Activated CD4-positive, alpha-beta memory T cell treated with anti-CD3 and anti-CD28 coated beads, Interleukin-2, amount 10 ng/mL, durations not matched to agents 7 days and 5 days (primary cell): ENCODE data around the gene UBE3A. TPM values are rescaled to one million over a fixed set of nuclear protein-coding genes. Genes with fewer than 3 reads are reported as not detected.

Experiments used
- CTCF ChIA-PET: fragments of 350-600 bp; sonication (Branson Sonifier 250); formaldehyde crosslinking; loops from one replicate; lab custom pipeline; 2021; ENCODE audit warnings: antibody characterized with exemption, inconsistent platforms; lab: Charles Lee
- POLR2A ChIA-PET: fragments of 350-600 bp; sonication (Branson Sonifier 250); formaldehyde crosslinking; loops from one replicate; lab custom pipeline; 2021; ENCODE audit warnings: antibody characterized with exemption; lab: Charles Lee
- DNase-seq: peaks from one replicate; pipeline ENCODE4 v3.0.0-alpha.2; 2020
- H3K27ac Mint-ChIP-seq: one replicate; pipeline ENCODE4 v1.8.0; 2021; ENCODE audit warnings: mild to moderate bottlenecking, mixed read lengths
- H3K27me3 Mint-ChIP-seq: one replicate; pipeline ENCODE4 v1.8.0; 2021; ENCODE audit warnings: mixed read lengths
- H3K36me3 Mint-ChIP-seq: one replicate; pipeline ENCODE4 v1.8.0; 2021; ENCODE audit warnings: low read depth, mixed read lengths
- H3K4me1 Mint-ChIP-seq: one replicate; pipeline ENCODE4 v1.8.0; 2021; ENCODE audit warnings: mixed read lengths
- H3K4me3 Mint-ChIP-seq: one replicate; pipeline ENCODE4 v1.8.0; 2021; ENCODE audit warnings: mild to moderate bottlenecking, mixed read lengths
- H3K9me3 Mint-ChIP-seq: one replicate; pipeline ENCODE4 v1.8.0; 2021; ENCODE audit warnings: mixed read lengths
- total RNA-seq, 2 experiments: library from RNA; stranded (reverse); gene quantifications; one replicate each; pipeline ENCODE4 v1.2.3, GENCODE V29; 2021

Gene UBE3A
- total RNA-seq, 2 experiments from 2014 or later, result 74.9 to 82.2 TPM

DNA sequence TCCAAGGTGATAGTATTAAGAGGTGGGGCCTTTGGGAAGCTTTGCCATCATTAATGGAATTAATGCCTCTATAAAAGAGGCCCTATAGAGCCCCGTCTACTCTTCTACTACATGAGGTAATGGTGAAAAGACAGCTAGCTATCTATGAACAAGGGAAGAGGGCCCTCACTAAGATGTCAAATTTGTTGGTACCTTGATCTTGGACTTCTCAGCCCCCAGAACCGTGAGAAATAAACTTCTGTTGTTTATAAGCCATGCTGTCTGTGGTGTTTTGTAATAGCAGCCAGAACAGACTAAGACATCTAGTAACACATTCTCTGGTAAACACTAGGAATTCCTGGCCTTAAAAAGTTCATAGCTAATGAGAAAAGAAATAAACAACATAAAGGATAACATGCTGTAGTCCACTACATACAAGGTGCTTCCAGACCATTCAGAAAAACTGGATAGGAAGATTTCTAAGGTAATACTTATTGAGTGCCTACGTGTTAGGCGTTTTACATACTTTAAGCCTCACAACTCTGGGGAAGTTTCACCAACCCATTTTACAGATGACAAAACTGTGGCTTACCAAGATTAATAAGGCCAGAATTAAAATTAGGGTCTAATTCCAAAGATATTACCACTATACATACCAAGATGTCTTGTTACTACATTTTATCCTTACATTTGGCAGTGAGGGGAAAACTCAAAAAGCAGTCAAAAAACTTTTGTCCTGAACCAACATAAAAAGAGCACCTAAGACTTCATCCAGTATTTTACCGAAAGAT lies 3.2 kb downstream of the UBE3A start:
- no peak overlapping the region for H3K27ac Mint-ChIP-seq
- DNase-seq, result no peak
- CTCF ChIA-PET, result interaction anchor here (0.6 to 0.9 kb wide), 2 partner anchors 73 to 77 kb away, joined by 3 read pairs; no protein-coding TSS in a partner anchor
- peaks cover 37% of the 10 kb centered on the region for H3K4me1 Mint-ChIP-seq
- H3K36me3 Mint-ChIP-seq, result peaks cover 27% of the 10 kb centered on the region
- no peak overlapping the region for H3K4me3 Mint-ChIP-seq
- no peaks in the 10 kb centered on the region for H3K9me3 Mint-ChIP-seq
- POLR2A ChIA-PET, result no interaction called here
- no peaks in the 10 kb centered on the region for H3K27me3 Mint-ChIP-seq

DNA sequence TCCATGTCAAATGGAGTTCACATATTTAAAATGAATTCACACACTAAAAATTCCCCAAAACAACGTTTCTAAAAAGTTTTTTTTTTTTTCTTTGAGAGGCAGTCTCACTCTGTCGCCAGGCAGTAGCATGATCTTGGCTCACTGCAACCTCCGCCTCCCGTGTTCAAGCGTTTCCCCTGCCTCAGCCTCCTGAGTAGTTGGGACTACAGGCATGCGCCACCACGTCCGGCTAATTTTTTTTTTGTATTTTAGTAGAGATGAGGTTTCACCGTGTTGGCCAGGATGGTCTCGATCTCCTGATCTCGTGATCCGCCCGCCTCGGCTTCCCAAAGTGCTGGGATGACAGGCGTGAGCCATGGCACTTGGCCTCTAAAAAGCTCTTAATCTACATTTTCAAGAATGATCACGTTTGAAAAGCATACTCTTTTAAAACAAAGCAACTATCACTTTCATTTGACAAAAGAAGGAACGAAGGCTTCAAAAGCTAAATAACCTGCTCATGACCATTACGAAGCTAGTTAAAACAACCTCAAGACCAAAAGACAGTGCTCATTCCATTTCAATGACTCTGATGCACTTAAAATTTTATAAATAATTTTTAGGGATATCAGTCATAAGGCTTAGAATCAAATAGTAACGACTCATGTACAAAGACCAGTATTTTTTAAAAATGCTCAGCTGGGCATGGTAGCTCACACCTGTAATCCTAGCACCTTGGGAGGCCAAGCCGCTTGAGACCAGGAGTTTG lies 5.5 kb downstream of the UBE3A start:
- Mint-ChIP-seq H3K4me3 (no peak overlapping the region), H3K9me3 (no peaks in the 10 kb centered on the region), H3K4me1 (peaks cover 32% of the 10 kb centered on the region), H3K36me3 (peaks cover 30% of the 10 kb centered on the region), H3K27ac (no peak overlapping the region), H3K27me3 (no peaks in the 10 kb centered on the region)
- ChIA-PET POLR2A (no interaction called here), CTCF (no interaction called here)
- no peak for DNase-seq

DNA sequence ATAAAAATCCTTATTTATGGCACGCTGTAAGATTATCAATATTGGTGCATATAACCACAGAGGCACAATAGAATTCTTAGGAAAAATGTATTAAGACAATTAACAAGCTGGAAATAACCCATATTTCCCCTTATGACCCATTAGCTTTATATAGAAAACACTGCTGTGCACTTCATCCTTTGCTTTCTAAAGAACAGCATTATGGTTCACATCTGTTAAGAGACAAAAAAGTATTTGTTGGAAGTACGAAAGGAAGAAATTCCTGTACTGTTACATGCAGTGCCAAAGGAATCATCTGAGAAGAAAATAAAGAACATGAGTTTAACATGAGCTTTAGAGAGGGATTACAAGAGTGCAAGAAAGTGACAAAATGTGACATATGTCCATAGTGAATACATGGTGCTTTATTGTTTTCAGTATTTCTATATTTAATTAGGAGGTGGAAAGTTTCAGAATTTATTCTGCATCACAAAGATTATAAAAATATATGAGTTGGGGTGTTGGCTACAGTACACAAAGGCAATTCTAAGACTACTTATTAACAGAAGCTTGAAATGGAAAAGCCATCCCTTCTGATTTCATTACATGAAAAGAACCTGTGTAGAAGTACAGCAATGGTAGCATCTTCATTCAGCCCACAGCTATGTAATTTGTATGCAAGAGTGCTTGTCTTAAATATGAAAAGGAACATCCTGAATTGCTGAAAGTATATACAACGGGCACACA lies 6.8 kb downstream of the UBE3A start:
- DNase-seq, result no peak
- Mint-ChIP-seq H3K9me3 (no peaks in the 10 kb centered on the region), H3K4me3 (no peak overlapping the region), H3K36me3 (peaks cover 40% of the 10 kb centered on the region), H3K27me3 (no peaks in the 10 kb centered on the region), H3K4me1 (peaks cover 32% of the 10 kb centered on the region), H3K27ac (no peak overlapping the region)
- ChIA-PET CTCF (no interaction called here), POLR2A (no interaction called here)

DNA sequence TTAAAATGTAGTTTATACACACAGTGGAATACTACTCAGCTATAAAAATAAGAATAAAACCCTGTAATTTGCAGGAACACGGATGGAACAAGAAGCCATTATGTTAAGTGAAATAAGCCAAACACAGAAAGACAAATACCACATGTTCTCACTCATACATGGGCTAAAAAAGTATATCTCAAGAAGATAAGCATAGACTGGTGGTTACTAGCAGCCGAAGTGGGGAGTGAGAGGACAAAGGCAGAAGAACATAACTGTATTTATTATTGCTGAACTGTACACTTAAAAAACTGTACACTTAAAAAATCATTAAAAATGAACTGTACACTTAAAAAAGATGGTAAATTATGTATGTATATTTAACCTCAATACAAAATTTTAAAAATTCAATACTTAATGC lies 11.0 kb downstream of the UBE3A start:
- Mint-ChIP-seq H3K27me3 (no peaks in the 10 kb centered on the region), H3K4me3 (no peak overlapping the region), H3K4me1 (peaks cover 17% of the 10 kb centered on the region), H3K9me3 (peaks cover 12% of the 10 kb centered on the region), H3K36me3 (peaks cover 42% of the 10 kb centered on the region), H3K27ac (no peak overlapping the region)
- POLR2A ChIA-PET, result no interaction called here
- no peak for DNase-seq
- CTCF ChIA-PET, result no interaction called here

DNA sequence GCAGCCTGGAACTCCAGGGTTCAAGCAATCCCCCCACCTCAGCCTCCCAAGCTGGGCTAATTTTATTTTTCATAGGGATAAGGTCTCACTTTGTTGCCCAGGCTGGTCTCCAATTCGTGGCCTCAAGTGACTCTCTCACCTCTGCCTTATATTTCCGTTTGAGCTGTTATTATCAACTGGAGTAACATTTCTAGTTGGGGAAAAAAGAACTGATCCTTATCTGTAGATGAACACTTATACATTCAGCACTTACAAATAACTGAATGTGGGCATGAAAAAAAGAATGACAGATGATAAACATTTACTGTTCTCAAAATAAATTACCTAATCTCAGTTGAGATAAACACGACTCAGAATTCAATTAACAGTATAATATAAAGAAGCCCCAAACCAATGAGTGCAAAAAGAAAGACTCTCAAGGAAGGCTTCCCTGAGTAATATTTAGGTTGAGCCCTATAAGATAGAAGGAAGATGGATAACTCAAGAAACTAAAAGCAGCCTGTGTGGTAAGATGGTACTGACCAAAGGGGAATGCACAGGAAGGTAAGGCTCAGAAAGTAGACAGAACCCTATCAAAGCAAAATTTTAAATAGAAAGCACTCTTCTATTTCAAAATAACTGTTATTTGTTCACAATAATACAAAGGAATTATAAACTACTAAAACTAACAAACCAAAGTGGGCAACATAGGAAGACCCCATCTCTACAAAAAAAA lies 11.8 kb downstream of the UBE3A start:
- POLR2A ChIA-PET, result no interaction called here
- CTCF ChIA-PET, result no interaction called here
- no peak overlapping the region for H3K27ac Mint-ChIP-seq
- no peak for DNase-seq
- H3K4me3 Mint-ChIP-seq, result no peak overlapping the region
- H3K4me1 Mint-ChIP-seq, result peaks cover 14% of the 10 kb centered on the region
- peaks cover 12% of the 10 kb centered on the region for H3K9me3 Mint-ChIP-seq
- no peaks in the 10 kb centered on the region for H3K27me3 Mint-ChIP-seq
- peaks cover 47% of the 10 kb centered on the region for H3K36me3 Mint-ChIP-seq

DNA sequence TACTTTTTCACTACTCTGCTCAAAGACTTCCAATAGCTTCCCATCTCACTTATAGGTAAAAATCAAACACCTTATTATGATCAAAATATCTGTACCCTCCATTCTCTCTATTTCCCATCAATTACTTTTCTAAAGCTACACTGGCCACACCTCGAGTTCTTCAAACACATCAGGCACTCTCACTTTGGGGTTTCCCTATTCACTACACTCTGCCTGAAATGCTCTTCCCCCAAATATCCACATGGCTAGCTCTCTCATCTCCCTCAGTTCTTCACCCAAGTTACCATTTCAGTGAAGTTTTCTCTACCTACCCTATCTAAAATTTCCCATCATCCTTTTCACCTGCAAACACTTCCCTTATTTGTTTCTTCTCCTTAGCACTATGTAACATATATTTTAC lies 14.8 kb downstream of the UBE3A start:
- no peak overlapping the region for H3K27ac Mint-ChIP-seq
- CTCF ChIA-PET, result no interaction called here
- POLR2A ChIA-PET, result no interaction called here

DNA sequence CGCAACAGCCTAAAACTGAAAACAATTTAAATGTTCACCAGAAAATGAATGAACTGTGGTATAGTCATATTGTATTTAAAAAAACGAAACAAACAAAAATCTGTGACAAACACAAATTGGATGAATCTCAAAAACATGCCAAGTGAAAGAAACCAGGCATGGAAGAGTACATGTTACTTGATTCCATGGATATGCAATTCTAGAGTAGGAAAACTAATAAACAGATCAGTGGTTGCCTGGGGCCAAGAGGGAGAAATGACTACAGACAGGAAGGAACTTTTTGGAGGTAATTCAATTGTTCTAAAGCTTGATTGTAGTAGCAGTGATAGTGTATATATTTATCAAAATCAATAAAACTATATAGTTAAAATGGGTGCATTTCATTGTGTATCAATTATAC lies 16.8 kb downstream of the UBE3A start:
- no peak overlapping the region for H3K27ac Mint-ChIP-seq
- H3K4me3 Mint-ChIP-seq, result no peak overlapping the region
- DNase-seq, result no peak
- H3K4me1 Mint-ChIP-seq, result peaks cover 10% of the 10 kb centered on the region
- ChIA-PET POLR2A (no interaction called here), CTCF (interaction anchor here (0.6 kb wide), 1 partner anchor 20 kb away, joined by 3 read pairs; no protein-coding TSS in a partner anchor)
- peaks cover 65% of the 10 kb centered on the region for H3K36me3 Mint-ChIP-seq
- peaks cover 33% of the 10 kb centered on the region for H3K9me3 Mint-ChIP-seq
- H3K27me3 Mint-ChIP-seq, result no peaks in the 10 kb centered on the region

More for the DNA sequence above, 14.8 kb downstream of the UBE3A start:
- DNase-seq, result no peak
- H3K4me3 Mint-ChIP-seq, result no peak overlapping the region
- peaks cover 24% of the 10 kb centered on the region for H3K9me3 Mint-ChIP-seq
- H3K27me3 Mint-ChIP-seq, result no peaks in the 10 kb centered on the region
- peaks cover 14% of the 10 kb centered on the region for H3K4me1 Mint-ChIP-seq
- peaks cover 64% of the 10 kb centered on the region for H3K36me3 Mint-ChIP-seq

DNA sequence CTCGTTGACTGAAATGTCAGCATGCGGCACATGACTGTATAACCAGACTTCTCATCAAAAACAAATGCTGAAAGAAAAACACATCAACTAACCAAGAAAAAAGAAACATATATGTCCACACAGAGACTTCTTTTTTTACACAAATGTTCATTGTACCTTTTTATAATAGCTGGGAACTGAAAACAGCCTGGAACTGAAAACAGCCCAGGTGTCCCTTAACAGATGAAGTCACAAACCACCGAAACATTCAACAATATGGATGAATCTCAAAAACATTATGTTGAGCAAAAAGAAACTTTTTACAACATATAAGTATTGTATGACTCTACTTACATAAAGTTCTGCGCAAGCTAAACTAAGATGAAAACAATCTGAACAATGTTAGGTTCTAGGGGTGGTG lies 20.6 kb downstream of the UBE3A start:
- peaks cover 29% of the 10 kb centered on the region for H3K9me3 Mint-ChIP-seq
- peaks cover 7% of the 10 kb centered on the region for H3K4me1 Mint-ChIP-seq
- H3K27ac Mint-ChIP-seq, result no peak overlapping the region
- no peak for DNase-seq
- H3K4me3 Mint-ChIP-seq, result no peak overlapping the region
- peaks cover 67% of the 10 kb centered on the region for H3K36me3 Mint-ChIP-seq
- no peaks in the 10 kb centered on the region for H3K27me3 Mint-ChIP-seq
- CTCF ChIA-PET, result interaction anchor here (0.5 kb wide), 1 partner anchor 9 kb away, joined by 3 read pairs; no protein-coding TSS in a partner anchor
- POLR2A ChIA-PET, result no interaction called here

DNA sequence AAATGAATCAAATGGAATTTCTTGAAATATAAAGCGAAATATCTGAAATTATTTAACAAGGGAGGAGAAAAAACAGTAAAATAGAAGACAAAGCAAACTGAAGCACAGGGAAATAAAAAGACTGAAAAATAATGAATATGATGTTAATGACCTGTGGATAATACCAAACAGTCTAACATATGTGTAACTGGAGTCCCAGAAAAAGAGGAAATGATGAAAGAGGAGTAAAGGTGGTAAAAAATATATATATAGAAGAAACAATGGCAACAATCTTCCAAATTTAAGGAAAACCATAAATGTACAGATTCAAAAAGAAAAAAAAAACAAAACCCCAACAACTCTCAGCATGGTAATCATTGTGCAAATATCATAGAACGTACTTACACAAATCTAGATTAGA lies 21.2 kb downstream of the UBE3A start:
- Mint-ChIP-seq H3K27me3 (no peaks in the 10 kb centered on the region), H3K4me1 (peaks cover 7% of the 10 kb centered on the region), H3K27ac (no peak overlapping the region), H3K36me3 (peaks cover 67% of the 10 kb centered on the region), H3K9me3 (peaks cover 29% of the 10 kb centered on the region), H3K4me3 (no peak overlapping the region)
- POLR2A ChIA-PET, result no interaction called here
- no peak for DNase-seq
- CTCF ChIA-PET, result no interaction called here

DNA sequence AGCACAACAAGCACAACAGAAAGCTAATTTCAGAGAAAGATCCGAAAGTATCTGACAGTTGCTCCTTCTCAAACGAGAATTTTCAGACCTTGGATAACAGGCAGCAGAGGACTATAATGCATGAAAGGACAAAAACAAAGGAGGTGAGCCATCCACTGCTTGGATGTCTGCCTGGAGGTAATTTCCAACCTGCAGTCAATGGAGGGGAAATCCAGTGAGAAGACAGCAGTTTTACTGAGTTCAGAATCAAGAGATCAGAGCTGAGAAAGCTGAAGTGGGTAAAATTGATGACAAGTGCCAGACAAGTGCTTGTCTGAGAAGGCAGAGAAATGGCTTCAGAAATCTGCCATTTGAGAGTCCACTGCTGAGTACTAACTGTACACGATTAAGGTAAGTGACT lies 22.1 kb downstream of the UBE3A start:
- DNase-seq, result no peak
- H3K27me3 Mint-ChIP-seq, result no peaks in the 10 kb centered on the region
- H3K4me1 Mint-ChIP-seq, result peaks cover 7% of the 10 kb centered on the region
- peaks cover 26% of the 10 kb centered on the region for H3K9me3 Mint-ChIP-seq
- H3K27ac Mint-ChIP-seq, result no peak overlapping the region
- CTCF ChIA-PET, result interaction anchor here (0.5 kb wide), 1 partner anchor 84 kb away, joined by 4 read pairs; no protein-coding TSS in a partner anchor
- peaks cover 60% of the 10 kb centered on the region for H3K36me3 Mint-ChIP-seq
- POLR2A ChIA-PET, result no interaction called here
- no peak overlapping the region for H3K4me3 Mint-ChIP-seq

DNA sequence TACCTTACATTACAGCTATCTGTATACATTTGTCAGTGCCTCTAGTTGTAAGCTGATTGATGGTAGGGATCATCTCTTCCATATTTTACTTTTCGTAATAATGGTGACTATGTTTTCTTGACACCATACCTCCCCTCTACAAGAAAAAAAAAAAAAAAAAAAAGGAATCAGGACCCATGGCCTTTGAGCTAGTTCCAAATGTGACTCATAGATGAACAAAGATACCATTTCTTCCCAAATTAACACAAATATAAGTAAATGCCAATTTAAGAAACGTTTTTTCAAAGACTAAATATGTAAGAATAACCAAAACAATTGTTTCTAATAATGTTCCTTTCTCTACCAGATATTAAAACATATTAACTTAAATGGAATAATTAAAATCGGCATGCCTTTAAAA lies 23.1 kb downstream of the UBE3A start:
- peaks cover 58% of the 10 kb centered on the region for H3K36me3 Mint-ChIP-seq
- H3K9me3 Mint-ChIP-seq, result peaks cover 20% of the 10 kb centered on the region
- CTCF ChIA-PET, result no interaction called here

DNA sequence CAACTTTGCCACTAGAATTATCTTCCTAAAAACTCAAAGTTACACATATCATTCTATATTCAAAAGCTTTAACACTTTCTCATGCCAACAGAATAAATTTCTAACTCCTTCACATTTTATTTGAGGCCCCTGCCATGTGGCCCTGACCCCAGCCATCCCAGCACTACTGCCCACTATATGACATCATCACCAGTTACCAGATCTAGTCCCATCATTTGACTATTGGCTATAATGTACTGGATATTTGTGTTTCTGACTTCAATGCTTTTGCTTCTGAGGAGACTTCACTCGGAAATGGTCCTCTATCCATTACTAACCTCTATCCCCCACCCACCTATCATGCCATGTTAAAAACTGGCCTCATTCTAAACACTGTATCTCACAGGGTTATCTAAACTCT lies 23.6 kb downstream of the UBE3A start:
- H3K9me3 Mint-ChIP-seq, result peaks cover 18% of the 10 kb centered on the region
- peaks cover 9% of the 10 kb centered on the region for H3K4me1 Mint-ChIP-seq
- H3K27ac Mint-ChIP-seq, result no peak overlapping the region
- no peak for DNase-seq
- ChIA-PET POLR2A (no interaction called here), CTCF (no interaction called here)
- H3K4me3 Mint-ChIP-seq, result no peak overlapping the region
- H3K36me3 Mint-ChIP-seq, result peaks cover 55% of the 10 kb centered on the region
- no peaks in the 10 kb centered on the region for H3K27me3 Mint-ChIP-seq

More for the DNA sequence above, 23.1 kb downstream of the UBE3A start:
- H3K4me3 Mint-ChIP-seq, result no peak overlapping the region
- no peak overlapping the region for H3K27ac Mint-ChIP-seq
- POLR2A ChIA-PET, result no interaction called here
- no peaks in the 10 kb centered on the region for H3K27me3 Mint-ChIP-seq
- DNase-seq, result no peak
- H3K4me1 Mint-ChIP-seq, result peaks cover 9% of the 10 kb centered on the region
